A549 (cell line): ENCODE results near the gene GPNMB.

Experiments used
- CEBPB ChIP-seq, 2 experiments: fragments of >200 bp in 1 of 2; sonication (Bioruptor Twin) in 1 of 2; formaldehyde crosslinking in 1 of 2; IDR thresholded peaks; 2 replicates each; pipeline ENCODE4 v1.6.1; 2012 to 2016
- EP300 ChIP-seq, 2 experiments: fragments of >200 bp; sonication (Bioruptor Twin); formaldehyde crosslinking; IDR thresholded peaks; 2 replicates in 1 of 2; 3 replicates in 1 of 2; pipeline ENCODE4 v1.6.1; 2016 to 2017
- JUNB ChIP-seq: fragments of >200 bp; sonication (Bioruptor Twin); formaldehyde crosslinking; IDR thresholded peaks from 2 replicates; pipeline ENCODE4 v1.6.1; 2016
- POLR2A ChIP-seq: IDR thresholded peaks from 2 replicates; pipeline ENCODE4 v1.6.1; 2012; ENCODE audit warnings: mild to moderate bottlenecking, low read length
- TF ChIP-seq, protein P1 (sequence below): fragments of >200 bp; sonication (Bioruptor Twin); formaldehyde crosslinking; IDR thresholded peaks from 3 replicates; pipeline ENCODE4 v1.5.1; 2016

DNA sequence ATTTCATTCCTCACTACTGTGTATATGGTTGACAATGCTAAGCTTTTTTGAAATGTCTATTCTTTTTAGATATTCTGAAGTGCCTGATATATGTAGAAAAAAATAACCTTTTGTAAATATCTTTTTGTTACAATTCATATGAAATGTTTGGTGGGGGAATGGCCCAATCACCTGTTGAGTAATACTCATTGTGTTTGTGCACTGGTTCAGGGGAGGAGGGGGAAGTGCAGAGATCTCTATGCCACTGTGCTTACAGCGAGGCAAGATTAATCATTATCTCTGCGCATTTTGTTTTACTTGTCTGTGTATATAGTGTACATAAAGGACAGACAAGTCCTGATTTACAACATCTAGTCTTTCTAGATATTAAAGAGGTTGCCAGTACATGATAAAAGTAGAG lies 39.6 kb upstream of the GPNMB start:
- TF ChIP-seq, protein P1, sequence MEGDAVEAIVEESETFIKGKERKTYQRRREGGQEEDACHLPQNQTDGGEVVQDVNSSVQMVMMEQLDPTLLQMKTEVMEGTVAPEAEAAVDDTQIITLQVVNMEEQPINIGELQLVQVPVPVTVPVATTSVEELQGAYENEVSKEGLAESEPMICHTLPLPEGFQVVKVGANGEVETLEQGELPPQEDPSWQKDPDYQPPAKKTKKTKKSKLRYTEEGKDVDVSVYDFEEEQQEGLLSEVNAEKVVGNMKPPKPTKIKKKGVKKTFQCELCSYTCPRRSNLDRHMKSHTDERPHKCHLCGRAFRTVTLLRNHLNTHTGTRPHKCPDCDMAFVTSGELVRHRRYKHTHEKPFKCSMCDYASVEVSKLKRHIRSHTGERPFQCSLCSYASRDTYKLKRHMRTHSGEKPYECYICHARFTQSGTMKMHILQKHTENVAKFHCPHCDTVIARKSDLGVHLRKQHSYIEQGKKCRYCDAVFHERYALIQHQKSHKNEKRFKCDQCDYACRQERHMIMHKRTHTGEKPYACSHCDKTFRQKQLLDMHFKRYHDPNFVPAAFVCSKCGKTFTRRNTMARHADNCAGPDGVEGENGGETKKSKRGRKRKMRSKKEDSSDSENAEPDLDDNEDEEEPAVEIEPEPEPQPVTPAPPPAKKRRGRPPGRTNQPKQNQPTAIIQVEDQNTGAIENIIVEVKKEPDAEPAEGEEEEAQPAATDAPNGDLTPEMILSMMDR = no peak
- TF ChIP-seq CEBPB (IDR thresholded peaks at IDR 0.05) (no peak), POLR2A (no peak), JUNB (no peak), EP300 (IDR thresholded peaks at IDR 0.05) (no peak)
